ENCODE data around the gene NACA2. TPM values are rescaled to one million over a fixed set of nuclear protein-coding genes. Genes with fewer than 3 reads are reported as not detected.

The NACA2 gene
- total RNA-seq, 2 experiments from 2014 or later = not detected

DNA sequence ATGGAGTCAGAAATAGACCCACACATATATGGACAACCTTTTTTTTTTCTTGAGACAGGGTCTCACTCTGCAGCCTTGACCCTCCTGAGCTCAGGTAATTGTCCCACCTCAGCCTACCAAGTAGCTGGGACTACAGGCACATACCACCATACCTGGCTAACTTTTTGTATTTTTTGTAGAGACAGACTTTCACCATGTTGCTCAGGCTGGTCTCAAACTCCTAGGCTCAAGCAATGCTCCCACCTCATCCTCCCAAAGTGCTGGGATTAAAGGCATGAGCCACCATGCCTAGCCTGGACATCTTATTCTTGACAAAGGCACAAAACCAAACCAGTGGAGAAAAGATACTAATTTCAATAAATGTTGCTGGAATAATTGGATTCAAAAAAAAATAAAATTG is 14.7 kb upstream of the NACA2 start:
- DNase-seq (no peak), ATAC-seq (no peak)
- Mint-ChIP-seq H3K4me1 (ENCODE audit: low read depth) (no peaks in the 10 kb centered on the region), H3K4me3 (no peak overlapping the region), H3K27me3 (peaks cover 6% of the 10 kb centered on the region), H3K9me3 (no peaks in the 10 kb centered on the region), H3K36me3 (ENCODE audit: low read depth) (no peaks in the 10 kb centered on the region), H3K27ac (no peak overlapping the region)
- CTCF ChIA-PET = no interaction called here
- intact Hi-C loops (cut with micrococcal nuclease) = no loop called here
- TF ChIP-seq, protein P1, sequence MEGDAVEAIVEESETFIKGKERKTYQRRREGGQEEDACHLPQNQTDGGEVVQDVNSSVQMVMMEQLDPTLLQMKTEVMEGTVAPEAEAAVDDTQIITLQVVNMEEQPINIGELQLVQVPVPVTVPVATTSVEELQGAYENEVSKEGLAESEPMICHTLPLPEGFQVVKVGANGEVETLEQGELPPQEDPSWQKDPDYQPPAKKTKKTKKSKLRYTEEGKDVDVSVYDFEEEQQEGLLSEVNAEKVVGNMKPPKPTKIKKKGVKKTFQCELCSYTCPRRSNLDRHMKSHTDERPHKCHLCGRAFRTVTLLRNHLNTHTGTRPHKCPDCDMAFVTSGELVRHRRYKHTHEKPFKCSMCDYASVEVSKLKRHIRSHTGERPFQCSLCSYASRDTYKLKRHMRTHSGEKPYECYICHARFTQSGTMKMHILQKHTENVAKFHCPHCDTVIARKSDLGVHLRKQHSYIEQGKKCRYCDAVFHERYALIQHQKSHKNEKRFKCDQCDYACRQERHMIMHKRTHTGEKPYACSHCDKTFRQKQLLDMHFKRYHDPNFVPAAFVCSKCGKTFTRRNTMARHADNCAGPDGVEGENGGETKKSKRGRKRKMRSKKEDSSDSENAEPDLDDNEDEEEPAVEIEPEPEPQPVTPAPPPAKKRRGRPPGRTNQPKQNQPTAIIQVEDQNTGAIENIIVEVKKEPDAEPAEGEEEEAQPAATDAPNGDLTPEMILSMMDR (IDR thresholded peaks at IDR 0.05) = no peak
- POLR2A ChIA-PET = no interaction called here

DNA sequence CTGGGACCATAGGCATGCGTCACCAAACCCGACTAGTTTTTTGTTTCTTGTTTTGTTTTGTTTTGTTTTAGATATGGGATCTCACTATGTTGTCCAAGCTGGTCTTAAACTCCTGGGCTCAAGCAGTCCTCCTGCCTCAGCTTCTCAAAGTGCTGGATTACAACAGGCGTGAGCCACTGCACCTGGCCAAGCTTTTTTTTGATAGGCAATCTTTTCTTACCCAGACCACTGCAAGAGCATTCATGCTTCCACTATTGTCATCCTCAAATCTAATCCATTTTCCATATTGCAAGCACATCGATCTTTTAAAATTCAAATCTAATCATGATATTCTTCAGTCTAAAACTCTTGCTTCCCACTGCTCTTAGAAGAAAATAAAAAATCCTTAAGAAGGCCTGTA is 10.3 kb upstream of the NACA2 start:
- ChIA-PET POLR2A (no interaction called here), CTCF (no interaction called here)
- Mint-ChIP-seq H3K9me3 (no peaks in the 10 kb centered on the region), H3K4me3 (no peak overlapping the region), H3K36me3 (ENCODE audit: low read depth) (no peaks in the 10 kb centered on the region), H3K27me3 (peaks cover 6% of the 10 kb centered on the region), H3K4me1 (ENCODE audit: low read depth) (no peaks in the 10 kb centered on the region), H3K27ac (no peak overlapping the region)
- ATAC-seq = no peak
- no peak for DNase-seq
- TF ChIP-seq, protein P1 (IDR thresholded peaks at IDR 0.05) = no peak
- intact Hi-C loops (cut with micrococcal nuclease) = no loop called here

DNA sequence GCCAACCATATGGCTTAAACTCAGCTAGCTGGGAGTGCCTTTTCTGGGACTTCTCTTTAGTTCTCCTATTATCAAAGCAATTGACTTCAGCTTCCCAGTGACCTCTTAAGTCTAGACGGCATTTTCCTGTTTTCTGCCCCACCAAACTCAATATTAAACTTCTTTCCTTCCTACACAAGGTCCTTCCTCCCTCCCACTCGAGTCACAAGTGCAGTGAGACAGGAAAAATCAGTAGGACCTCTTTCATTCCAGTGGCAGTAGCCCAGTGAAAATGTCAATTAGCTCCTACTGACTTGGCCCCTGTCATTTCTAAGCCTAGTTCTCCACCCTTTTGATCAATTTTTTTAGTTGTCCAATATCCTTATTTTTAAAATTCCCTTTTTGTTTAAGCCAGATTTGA is 9.6 kb upstream of the NACA2 start:
- intact Hi-C loops (cut with micrococcal nuclease) = no loop called here
- H3K27ac Mint-ChIP-seq = no peak overlapping the region

DNA sequence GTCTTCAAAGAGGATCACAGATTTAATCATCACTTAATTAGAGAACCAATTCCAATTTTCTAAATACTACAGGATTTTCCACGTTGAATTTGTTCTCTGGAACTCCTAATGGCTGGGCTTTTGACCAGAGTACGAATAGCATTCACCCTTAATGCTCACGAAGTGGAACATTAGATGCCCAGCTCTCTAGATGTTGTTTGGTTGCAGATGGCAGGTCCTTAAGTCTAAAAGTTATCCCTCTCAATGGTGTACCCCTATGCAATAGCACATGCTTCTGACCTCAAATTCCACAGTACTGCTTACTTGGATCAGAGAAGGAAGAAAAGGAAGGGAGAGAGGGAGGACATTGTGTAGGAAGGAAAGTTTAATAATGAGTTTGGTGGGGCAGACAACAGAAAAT is 8.6 kb upstream of the NACA2 start:
- H3K4me1 Mint-ChIP-seq (ENCODE audit: low read depth) = no peaks in the 10 kb centered on the region
- TF ChIP-seq, protein P1 (IDR thresholded peaks at IDR 0.05) = no peak
- ChIA-PET CTCF (interaction anchor here (1.5 kb wide), 1 partner anchor 17 kb away, joined by 3 read pairs; no protein-coding TSS in a partner anchor), POLR2A (no interaction called here)
- ATAC-seq (no peak), DNase-seq (no peak)
- no peaks in the 10 kb centered on the region for H3K9me3 Mint-ChIP-seq
- no peak overlapping the region for H3K27ac Mint-ChIP-seq
- peaks cover 8% of the 10 kb centered on the region for H3K27me3 Mint-ChIP-seq
- H3K4me3 Mint-ChIP-seq = no peak overlapping the region
- no peaks in the 10 kb centered on the region for H3K36me3 Mint-ChIP-seq (ENCODE audit: low read depth)
- intact Hi-C loops (cut with micrococcal nuclease) = no loop called here

More for the DNA sequence above, 9.6 kb upstream of the NACA2 start:
- ChIA-PET CTCF (no interaction called here), POLR2A (no interaction called here)
- Mint-ChIP-seq H3K4me1 (ENCODE audit: low read depth) (no peaks in the 10 kb centered on the region), H3K36me3 (ENCODE audit: low read depth) (no peaks in the 10 kb centered on the region), H3K4me3 (no peak overlapping the region), H3K27me3 (peaks cover 8% of the 10 kb centered on the region), H3K9me3 (no peaks in the 10 kb centered on the region)
- ATAC-seq (no peak), DNase-seq (no peak)
- TF ChIP-seq, protein P1 (IDR thresholded peaks at IDR 0.05) = no peak

DNA sequence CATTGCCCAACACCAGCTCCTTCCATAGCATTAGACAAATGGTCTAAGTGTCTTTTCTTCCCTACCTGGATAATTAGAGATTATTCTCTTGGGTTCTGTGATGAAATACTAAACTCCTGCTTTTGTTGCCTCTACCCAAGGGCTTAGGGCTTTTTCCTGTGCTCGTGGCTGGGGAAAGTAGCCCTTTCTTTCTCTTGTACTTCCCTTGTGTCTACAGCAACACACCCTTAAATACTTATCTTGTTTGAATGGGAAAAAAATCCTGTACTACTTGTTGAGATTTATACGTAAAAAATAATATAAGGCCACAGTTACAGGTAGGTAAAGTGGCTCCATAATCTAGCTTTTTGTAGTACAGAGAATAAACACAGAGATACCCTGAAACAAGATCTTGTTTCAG is 7.0 kb upstream of the NACA2 start:
- DNase-seq = no peak
- ChIA-PET CTCF (no interaction called here), POLR2A (no interaction called here)
- Mint-ChIP-seq H3K4me1 (ENCODE audit: low read depth) (no peaks in the 10 kb centered on the region), H3K9me3 (no peaks in the 10 kb centered on the region), H3K27me3 (peaks cover 7% of the 10 kb centered on the region), H3K4me3 (no peak overlapping the region), H3K27ac (no peak overlapping the region), H3K36me3 (ENCODE audit: low read depth) (no peaks in the 10 kb centered on the region)
- TF ChIP-seq, protein P1 (IDR thresholded peaks at IDR 0.05) = no peak
- intact Hi-C loops (cut with micrococcal nuclease) = no loop called here
- no peak for ATAC-seq

All from activated CD8-positive, alpha-beta T cell treated with anti-CD3 and anti-CD28 coated beads for 36 hours (primary cell).